HG03558 (cell line): ENCODE results near the gene IFNGR1.
A peak's percentile ranks its signal among the peaks of the same experiment; 100 is the strongest.

Experiments used
- ATAC-seq: cut with Tn5 transposase; IDR thresholded peaks from one replicate; pipeline ENCODE4 v1.9.1; 2021; ENCODE audit warnings: moderate number of reproducible peaks; ENCODE audit not compliant: unreplicated experiment; ENCODE audit errors: extremely low read depth

Gene IFNGR1

DNA sequence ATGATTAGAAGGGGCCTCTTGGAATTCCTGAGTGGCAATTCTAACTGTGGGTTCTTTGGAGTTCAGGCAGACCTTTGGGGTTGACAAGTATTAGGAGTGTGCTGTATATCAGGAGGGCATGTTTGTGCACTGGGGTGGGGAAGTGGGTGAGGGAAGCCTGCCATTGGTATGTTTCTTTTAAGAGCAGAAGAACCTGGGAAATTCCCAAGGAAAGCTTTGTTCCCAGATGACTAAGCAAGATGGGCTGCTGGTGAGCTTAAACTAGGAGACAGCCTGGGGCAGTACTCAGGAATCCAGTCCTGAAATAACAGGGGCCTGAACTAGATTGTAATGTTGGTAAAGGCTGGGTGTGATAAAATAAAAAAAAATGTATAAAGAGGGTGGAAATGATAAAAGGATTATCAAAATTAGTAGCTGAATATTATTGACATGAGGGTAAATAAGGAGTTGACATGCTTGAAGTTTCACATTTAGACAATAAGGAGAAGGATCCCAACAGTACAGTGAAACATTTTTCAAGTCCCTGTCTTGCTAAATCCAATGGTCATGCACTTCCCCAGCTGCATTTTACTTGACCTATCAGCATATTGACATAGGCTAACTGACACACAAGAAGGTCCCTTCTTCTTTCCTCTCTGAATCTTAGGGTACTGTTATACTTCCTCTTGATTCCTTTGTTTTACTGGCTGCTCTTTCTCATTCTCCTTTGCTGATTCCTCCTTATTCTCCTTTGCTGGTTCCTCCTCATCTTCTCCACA, 18.4 kb upstream of the IFNGR1 start:
- no peak for ATAC-seq

DNA sequence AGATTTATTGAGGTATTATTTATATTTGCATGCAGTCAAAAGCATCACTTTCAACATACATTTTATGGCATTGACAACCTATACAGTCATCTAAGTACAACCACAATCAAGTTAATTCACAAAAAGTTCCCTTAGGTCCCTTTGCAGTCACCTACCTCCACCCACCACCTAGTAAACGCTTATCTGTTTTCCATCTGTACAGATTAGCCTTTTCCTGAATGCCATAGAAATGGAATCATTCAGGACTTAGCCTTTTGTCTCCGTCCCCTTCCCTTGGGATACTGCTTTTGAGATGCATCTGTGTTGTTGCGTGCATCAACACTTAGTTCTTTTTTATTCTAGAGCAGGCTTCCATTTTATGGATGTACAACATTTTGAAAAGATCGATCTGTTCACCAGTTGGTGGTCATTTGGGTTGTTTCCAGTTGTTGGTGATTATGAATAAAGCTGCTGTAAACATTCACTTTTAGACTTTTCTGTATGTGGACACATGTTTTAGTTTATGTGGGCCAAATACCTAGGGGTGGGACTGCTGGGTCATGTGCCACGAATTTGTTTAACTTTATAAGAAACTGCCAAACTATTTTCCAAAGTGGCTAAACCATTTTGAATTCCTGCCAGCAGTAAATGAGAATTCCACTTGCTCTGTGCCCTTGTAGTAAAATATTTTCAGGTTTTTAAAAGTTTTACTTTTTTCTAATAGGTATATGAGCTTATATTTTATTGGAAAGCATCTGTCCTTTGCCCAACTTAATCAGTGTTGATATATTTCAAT, 17.6 kb upstream of the IFNGR1 start:
- no peak for ATAC-seq

- no peak for ATAC-seq
Measured at GRCh38 chr6:137235686-137236085, 16.5 kb upstream of the IFNGR1 start.

DNA sequence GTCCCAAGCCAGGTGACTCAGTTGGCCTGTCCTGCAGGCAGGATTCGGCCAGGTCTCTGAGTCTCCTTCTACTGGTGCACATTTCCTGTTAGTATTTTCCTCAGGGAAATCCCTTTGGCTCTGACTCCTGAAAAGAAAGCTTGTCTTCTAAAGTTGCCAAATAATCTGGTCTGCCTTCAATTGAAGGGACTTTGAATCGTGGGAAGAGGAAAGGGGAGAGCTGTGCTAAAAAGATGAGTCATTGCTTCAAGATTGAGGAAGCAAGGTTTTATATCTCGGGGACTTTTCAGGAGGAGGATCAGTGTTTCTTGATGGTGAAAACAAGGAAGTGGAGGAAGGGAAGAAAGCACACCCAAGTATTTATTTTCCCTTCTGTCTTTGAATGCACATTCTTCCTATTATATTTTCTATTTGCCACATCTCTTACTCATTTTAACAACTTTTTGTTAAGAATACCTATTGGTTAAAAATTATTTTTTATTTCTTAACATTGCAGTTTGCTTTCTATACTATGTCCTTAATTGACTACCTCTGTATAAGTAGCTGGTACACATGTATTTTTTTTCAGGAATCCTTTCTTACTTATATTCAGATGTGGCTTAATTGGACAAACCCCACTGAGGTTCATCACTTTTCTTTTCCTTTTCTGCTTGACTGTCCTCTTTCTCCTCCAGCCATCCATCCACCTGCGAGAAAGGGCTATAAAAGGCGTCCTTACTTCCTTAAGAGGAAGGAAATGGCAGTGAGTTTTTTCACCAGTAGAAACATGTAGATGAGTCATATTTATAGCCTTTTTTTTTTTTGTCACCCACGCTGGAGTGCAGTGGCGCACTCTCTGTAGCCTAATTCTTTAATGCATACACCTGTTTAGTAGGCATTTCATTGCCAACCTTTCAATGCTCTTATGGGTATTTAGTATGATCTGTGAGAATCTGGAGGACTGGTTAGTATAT, 15.0 kb upstream of the IFNGR1 start:
- ATAC-seq = peak; percentile 75

GRCh38 chr6:137231895-137232294, 12.7 kb upstream of the IFNGR1 start:
- ATAC-seq = no peak

DNA sequence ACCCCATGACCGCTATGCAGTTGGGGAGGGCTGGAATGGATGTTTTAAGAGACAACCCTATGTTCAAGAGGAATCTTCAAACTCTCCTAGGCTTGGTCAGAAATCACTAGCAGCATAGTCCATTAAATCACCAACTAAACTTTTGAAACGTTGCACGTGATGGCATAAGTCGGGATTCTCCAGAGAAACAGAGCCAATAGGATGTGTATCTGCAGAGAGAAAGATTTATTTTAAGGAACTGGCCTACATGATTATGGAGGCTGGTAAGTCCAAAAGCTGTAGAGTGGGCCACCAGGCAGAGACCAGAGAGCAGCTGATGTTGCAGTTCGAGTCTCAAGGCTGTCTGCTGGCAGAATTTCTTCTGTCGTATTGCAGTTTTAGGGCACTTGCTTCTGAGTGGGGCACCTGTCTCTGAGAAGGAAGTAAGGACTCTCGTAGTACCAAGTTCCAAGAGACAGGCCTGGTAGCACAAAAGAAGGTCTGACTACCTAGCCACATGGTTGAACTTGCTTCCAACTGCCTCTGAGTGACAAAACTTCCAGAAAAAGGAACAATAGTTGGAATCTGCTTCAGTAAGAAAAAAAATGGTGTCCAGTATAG, 11.9 kb upstream of the IFNGR1 start:
- no peak for ATAC-seq

DNA sequence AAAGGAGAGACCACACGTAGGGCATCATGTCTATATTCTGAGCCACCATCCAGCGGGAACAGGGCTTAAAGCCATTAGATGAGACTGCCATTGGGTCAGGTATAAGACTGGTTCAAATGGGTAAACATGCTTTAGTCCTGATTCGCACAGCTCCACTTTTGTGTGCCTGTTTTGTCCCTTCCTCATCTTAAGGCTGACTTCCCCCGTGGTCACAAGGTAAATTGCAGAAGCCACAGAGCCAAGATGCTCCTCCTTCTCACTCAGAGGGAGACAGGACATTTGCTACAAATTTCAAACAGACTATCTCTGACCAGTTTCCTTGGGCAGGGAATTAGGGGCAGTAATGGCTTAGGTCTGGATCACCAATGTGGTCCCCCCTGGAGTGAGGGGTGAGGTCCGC, 11.4 kb upstream of the IFNGR1 start:
- no peak for ATAC-seq

DNA sequence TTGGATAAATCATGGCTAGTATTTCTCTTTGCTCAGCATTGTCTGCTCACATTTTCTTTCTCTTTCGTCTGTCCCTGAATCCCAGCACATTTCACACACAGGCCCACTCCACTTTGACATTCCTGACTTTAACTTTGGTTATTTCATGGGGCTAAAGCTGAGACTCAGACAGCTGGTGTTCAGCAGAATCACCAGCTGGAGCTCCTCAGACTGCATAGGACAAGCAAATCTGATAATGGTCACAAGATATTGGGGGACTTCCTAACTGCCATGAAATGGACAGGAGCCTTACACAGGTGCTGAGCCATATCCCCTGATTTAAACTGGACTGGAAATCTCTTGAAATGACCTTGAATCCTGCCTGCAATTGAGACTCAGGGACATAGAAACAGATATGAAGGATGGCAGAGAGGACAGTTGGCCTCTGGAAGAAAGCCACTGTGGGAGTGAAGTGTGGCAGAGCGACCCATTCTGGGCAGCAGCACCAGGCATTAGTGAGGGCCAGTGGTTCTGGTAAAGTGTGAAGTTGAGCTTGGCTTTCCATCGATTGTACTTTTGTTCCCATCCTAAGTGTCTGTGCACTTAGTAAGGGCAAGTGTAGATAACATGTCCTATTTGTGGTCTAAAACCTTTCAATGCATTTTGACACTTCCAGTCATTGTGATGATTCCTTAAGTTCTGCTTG, 10.0 kb upstream of the IFNGR1 start:
- ATAC-seq = no peak

- no peak for ATAC-seq
Measured at GRCh38 chr6:137227871-137228302, 8.7 kb upstream of the IFNGR1 start.

- no peak for ATAC-seq
Measured at GRCh38 chr6:137226697-137227096, 7.5 kb upstream of the IFNGR1 start.

DNA sequence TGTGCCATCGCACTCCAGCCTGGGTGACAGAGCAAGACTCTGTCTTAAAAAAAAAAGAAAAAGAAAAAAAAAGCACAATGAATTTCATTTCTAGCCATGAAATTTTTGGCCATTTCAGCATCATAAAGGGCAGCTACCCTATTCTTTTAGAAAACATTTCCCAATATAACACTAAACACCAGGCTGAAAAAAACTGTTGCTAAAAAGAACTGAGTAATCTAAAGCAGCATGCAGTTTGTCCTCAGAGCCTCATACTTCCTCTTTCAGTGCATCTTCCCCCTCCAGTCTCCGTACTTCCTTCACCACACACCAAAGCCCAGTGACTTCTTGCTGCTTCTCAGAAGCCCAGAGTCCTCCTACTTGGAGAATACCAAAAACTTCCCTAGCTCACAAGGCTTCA, 5.6 kb upstream of the IFNGR1 start:
- no peak for ATAC-seq

GRCh38 chr6:137223370-137224131, 4.4 kb upstream of the IFNGR1 start:
- no peak for ATAC-seq

DNA sequence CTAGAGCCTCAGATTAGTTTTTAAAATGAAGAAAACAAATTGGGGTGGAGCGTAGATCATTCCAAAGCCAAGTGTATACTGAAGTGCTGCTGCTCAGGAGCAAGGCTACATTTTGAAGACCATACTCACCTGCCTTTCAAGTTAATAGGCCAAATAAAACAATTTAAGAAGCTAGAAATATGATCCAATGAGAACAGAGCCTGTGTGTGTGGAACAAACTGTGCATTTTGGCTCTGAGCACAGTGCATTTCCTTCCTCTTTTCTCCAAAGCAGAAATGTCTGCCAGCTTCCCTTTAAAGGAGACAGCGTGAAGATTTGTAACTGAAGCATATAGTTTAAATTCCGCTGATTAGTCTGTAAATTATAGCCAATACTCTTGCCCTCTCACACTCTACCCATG, 3.2 kb upstream of the IFNGR1 start:
- no peak for ATAC-seq

- ATAC-seq = peak; percentile 8
Measured at GRCh38 chr6:137219664-137220252, 573 bp upstream of the IFNGR1 start.

DNA sequence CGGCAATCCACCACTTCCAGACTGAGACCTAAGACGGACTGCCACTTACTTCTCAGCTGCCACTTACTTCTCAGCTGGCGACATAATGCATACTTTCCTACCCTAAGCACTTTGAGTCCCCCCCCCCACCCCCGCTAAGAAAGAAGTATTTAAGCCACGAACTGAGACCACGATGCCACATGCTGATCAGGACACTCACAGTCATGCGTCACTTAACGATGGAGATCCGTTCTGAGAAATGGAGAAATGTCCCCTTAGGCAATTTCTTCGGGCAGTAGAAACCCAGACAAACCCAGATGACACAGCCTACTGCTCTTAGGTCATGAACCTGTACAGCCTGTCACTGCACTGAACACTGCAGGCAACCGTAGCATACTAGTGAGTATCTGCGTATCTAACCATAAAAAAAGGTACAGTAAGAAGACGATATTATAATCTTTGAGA, 690 bp downstream of the IFNGR1 start:
- ATAC-seq = no peak

DNA sequence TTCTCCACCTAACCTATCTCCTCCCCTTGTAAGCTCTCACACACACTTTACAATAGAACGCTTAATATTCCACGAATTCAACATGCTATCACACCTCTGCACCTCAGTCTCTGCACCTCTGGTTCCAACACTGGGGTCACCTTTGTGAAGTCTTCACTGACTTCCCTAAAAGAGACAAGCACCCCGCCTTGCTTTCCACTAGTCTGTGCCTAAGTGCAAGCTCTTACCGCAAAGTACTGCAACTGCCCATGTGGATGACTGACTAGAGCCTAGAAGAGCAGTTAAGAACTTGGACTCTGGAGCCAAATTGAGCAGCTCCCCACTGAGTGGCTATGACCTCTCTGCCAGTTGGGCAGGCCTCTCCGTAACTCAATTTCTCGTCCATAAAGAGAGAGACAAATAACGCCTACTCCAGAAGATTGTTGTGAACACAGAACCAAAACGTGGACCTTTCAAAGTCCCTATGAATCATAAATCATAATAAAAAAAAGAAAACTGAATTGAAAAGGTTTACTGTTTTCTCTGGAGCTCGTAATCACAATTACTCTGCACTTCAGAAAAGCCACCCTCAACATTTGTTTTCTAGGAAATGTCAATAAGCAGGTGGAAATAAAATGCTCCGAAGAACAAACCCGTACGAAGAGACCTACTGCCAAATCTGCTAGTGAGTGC, 1.2 kb downstream of the IFNGR1 start:
- ATAC-seq = no peak

DNA sequence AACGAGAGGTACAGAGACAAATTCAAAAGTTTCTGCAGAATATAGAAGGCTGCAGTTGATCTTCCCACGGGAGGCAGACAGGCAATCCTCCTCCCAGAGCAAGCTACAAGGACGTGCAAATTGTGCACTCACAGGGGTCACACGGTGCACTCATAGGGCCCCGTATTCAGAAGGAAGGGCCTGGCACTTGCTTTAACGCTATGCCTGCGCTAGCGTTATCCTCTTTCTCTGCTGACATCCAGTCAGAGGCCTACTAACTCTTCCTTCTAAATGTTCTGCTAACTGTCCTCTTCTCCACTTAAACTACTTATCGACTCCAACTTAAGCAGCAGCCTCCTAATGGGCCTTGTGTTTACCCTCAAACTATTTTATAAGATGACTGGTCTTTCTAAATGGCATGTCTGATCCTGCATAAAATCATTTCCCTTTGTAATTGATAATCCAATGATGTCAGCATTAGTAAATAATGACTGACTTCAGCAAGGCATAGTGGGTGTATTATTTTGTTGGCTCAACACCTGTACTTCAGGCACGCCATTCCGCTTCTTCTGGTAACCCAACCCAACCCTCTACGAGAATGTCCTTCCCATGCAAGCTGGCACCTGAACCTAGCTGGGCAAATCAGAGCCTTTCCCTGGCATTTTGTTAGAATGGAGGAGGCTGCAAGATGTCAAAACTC, 2.2 kb downstream of the IFNGR1 start:
- ATAC-seq = no peak
